T-helper 2 cell treated with Interferon-gamma antibody and Interleukin-4, amounts not matched to agents 100 ng/mL and 5 ng/mL, for 36 hours (primary cell): ENCODE results near the gene RTN4RL1. TPM values are rescaled to one million over a fixed set of nuclear protein-coding genes. Genes with fewer than 3 reads are reported as not detected.
"Not testable (repeated sequence)": the region's sequence is repeated elsewhere in the genome, so short reads cannot be mapped to it uniquely, and the experiment has no call there.

Source experiments
- intact Hi-C: fragments of 100-400 bp; cut with micrococcal nuclease; formaldehyde crosslinking; loops from one replicate; pipeline ENCODE4 v1.15.1; 2023
- total RNA-seq: library from RNA; stranded (reverse); gene quantifications from 2 replicates; pipeline ENCODE4 v1.2.3, GENCODE V29; 2022

Gene RTN4RL1
- total RNA-seq, 1 donor from 2014 or later: 0.61 TPM

DNA sequence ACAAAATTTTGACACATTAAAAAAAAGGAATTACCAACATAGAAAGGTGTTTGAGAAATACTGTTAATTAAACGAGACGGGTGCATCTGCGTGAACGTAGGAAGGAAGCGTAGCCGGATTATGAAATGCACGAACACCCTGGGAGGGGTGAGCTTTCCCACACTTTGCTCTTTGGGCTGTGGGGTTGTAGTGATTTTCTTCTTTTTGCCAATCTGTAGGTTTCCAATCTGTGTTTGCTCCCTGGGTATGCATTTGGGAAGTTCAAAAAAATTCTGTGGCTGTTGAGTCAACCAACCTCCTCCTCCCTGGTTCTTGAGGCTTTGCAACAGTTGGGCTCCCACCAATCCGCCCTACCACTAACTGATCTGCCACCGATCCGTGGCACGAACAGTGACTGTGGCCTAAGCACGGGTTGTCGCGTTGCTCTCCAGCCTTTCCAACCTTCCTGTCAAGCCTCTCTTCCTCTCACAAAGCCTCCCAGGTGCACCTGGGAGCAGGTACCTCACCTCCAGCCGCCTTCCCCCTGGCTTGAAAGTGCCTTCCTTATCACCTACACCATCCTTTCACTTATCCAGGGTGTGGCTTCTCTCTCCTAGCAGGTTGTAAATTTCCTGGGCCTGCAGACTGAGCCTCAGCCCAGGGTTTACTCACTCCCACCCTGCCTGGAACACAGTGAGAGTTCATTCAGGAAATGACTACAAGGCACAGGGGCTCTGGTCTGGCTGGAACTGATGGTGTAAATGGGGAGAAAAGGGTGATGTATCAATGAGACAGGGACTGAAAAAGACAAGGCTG is 16.6 kb downstream of the RTN4RL1 start:
- intact Hi-C loops: no loop called here

- intact Hi-C loops: no loop called here
These were observed 20.6 kb downstream of the RTN4RL1 start for GRCh38 chr17:2004435-2004952.

- intact Hi-C loops: no loop called here
These were observed 21.6 kb downstream of the RTN4RL1 start for GRCh38 chr17:2003525-2003924.

- intact Hi-C loops: no loop called here
These were observed 22.3 kb downstream of the RTN4RL1 start for GRCh38 chr17:2002767-2003329.

DNA sequence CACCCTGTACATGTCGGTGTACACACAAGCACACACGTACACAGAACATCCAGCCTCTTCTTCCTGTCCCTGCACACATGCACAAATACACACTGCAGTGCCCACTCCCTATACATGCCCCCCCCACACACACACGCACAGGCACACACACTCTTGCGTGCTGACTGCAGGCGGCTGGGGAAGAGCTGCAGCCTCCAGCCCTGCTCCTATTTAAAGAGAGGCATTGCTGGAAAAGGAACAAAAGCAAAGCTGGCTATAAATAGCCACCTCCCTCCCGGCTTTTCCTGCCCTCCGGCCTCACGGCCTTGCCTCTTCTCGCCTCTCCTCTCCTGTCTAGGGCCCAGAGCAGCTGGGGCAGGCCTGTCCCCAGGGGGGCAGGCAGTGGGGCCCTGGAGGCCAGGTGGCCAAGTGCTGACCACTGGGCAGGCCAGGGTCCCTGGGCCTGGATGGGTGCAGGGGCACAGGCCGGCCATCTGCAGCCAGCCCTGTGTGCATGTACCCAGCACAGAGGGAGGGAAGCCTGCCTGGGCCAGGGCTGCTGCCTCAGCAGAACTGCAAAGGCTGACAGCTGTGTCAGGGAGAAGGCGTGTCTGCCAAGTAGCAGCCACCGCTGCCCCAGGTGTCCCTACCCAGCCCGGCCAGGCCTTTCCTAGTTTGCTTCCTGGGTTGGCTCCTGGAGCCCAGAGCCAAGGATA is 25.4 kb downstream of the RTN4RL1 start:
- intact Hi-C loops: no loop called here

DNA sequence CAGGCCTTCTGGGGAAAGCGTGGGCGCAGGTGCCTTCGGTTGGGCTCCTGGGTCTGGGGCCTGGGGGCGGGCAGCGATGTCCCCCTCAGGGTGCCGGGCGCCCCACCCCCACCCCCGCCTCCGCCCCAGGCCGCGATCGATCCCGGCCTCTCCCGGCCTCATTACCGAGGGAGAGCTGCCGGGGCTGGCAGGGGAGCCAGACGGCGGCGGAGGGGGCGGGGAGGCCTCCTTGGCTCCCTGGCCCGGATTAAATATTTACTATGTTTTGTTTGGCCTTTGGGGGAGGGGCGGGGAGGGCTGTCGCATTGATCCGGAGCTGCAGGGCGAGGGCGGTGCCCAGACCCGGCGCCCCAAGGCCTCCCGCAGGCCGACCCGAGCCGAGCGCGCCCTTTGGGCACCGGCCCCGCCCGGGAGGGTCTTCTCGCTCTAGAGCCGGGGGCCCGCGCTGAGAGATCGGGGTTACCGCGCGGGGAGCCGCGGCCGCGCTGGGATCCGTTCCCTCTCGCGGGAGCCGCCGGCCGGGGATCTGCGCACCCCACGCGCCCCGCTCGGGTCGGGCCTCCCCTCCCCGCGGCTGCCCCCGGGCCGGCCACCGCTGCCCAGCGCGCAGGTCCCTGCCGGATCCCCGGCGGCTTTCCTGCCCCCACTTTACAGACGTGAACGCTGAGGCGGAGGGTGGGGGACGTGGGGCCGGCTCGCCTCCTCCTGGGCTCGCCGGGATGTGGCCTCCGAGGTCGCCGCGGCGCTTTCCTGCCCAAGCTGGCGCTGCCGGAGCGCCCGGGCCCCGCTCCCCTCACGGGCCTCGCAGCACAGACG is 27.0 kb downstream of the RTN4RL1 start:
- intact Hi-C loops: no loop called here

- intact Hi-C loops: no loop called here
These were observed 27.7 kb downstream of the RTN4RL1 start for GRCh38 chr17:1997289-1997926.

GRCh38 chr17:1996800-1997288 is 28.3 kb downstream of the RTN4RL1 start:
- intact Hi-C loops: no loop called here

DNA sequence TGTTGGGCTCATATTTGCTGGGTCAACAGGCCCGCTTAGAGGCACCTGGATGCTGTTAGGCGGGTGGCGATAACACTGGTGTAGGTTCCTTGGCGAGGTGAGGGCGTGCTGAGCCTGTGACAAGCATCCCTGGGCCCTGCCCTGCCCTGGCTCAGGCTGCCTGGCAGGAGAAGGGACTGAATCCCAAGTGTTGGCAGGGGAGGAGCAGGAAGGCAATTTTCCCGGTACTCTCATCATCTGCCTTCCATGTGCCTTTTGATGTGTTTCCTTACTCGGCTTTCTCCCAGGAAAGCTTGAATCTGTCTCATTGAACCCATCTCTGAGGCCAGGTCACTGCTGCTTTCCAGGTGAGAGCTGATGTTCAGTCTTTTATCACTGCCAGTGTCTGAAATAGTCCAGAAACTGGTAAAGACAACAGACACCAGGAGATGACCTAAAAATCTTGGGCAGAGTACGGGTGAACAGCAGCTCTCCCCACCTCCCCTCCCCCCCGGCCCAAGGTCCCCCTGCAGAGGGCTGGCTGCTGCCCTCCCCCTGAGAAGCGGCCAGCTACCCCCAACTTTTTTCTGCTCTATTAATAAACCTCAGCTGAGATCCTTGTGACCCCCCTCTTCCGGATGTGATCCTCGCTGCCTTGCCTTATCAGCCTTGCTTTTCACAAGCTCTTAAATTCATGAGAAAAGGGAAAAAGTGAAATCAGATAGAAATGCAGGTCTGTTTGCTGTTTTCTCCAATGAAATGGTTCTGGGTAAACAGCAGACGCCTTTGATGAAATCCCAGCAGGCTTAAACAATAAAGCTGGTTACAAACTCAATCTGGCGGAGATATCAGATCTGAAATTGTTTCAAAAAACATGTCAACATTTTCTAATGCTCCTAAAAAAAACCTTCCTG is 29.0 kb downstream of the RTN4RL1 start:
- intact Hi-C loops: no loop called here

GRCh38 chr17:1995321-1995892 is 29.7 kb downstream of the RTN4RL1 start:
- intact Hi-C loops: no loop called here

GRCh38 chr17:1994707-1995106 is 30.4 kb downstream of the RTN4RL1 start:
- intact Hi-C loops: no loop called here

DNA sequence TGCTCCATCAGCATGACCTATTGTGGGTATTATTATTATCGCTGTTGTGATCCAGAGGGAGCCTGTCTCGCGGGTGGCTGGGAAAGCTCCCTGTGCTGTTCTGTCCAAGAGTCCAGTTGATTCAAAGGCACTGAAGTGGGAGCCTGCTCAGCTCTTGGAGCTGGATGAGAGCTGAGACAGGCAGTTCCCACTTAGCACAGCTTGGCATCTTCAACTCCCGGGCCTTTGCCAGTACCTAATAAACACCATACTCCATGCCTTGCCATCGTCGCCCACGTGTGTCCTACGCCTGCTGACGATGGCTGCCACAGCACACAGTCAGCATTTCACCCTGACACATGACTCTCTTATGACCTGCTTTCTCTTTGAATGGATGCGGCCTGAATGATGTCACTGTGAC is 32.6 kb downstream of the RTN4RL1 start:
- intact Hi-C loops: no loop called here

GRCh38 chr17:1989135-1989534 is 36.0 kb downstream of the RTN4RL1 start:
- intact Hi-C loops: no loop called here

DNA sequence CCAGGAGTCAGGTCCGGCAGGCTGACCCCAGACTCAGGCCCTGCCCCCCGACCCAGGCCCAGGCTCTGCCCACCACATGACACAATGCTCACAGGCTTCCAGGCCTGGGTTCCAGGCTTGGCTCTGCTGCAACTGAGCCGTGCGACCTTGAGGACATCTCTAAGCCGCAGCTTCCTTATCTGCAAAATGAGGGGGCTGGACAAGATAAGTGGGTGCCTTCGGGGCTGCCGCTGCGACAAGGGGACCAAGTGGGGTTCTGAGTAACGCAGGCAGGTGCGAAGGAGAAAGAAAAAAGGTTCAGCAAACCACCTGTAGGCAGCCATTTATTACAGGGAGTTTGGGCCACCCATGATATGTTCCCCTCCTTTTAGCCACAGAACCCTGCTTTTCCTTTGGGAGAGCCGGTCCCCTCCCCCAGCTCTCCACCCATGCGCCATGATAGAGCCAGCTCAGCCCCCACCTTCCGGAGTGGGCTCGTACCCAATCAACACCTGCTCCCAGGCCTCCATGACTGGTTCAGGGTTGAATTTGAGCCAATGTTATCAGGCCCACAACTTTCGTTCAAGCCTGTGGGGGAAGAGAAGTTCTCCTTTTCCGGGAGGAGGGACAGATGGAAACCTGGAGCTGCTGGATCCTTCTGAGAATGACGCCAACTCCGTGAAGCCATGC is 38.2 kb downstream of the RTN4RL1 start:
- intact Hi-C loops: no loop called here

DNA sequence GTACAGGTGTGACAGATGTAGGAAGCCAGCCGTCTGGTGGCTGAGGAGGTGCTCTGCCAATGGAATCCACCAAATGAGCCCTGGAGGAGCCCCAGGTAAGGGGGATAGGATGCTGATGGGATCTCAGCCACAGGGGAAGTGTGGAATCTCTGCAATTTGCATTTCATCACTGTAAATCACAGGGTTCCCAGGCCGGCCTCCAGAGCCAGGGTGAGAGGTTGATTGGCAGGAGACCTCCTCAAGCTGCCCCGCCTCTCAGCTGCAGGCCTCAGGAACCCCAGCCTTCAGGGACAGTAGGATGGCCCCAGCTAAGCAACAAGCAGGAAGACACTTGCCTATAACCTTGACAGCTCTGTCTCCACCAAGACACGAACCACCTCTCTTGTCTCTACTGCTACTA is 39.4 kb downstream of the RTN4RL1 start:
- intact Hi-C loops: no loop called here

DNA sequence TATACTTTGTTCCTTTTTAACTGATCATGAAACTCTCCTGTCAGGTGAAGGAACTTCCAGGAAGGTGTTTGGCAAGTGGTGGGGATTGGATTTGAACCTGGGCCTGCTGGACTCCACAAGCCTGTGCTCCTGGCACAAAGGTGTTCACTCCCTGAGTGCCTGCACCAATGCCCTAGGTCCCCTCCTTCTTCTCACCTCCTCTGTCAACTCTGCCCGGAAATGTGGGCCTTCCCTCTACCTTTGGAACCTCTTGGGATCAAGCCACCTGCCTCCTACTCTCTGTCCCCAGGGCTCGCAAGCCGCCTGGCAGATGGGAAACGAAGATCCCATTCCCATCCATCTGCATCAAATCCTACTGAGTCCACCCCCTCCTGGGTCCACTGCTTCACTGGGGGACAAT is 40.0 kb downstream of the RTN4RL1 start:
- intact Hi-C loops: no loop called here

DNA sequence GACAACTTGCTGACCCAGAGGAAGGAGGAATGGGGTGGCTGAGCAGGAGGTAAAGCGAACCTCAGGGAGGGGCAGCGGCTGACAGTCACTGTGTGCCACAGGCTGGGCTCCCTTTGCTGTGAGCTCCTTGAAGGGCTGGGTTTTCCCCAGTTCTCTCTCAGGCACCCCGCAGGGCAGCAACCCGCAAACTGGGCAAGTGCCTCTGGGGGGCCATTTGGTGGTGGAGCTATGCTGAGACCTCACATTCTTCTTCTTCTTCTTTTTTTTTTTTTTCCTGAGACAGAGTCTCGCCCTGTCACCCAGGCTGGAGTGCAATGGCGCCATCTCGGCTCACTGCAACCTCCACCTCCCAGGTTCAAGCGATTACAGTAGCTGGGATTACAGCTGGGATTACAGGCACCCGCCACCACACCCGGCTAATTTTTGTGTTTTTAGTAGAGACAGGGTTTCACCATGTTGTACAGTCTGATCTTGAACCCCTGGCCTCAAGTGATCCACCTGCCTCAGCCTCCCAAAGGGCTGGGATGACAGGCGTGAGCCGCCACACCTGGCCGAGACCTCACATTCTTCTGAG is 42.3 kb downstream of the RTN4RL1 start:
- intact Hi-C loops: not testable (repeated sequence)

DNA sequence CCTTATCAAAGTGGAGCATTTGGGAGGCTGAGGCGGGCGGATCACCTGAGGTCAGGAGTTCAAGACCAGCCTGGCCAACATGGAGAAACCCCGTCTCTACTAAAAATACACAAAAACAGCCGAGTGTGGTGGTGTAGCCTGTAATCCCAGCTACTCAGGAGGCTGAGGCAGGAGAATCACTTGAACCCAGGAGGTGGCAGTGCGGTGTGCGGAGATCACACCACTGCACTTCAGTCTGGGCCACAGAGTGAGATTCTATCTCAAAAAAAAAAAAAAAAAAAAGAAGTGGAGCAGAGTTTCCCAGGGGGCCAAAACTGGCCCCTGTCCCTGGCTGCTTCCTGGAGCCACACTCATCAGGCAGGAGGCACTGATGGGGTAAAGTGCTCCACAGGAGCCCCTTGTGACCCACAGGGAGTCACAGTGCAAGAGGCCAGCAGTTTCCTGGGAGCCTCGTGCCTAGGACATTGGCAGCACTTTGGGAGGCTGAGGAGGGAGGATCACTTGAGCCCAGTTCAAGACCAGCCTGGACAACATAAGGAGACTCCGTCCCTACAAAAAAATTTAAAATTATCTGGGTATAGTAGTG is 44.4 kb downstream of the RTN4RL1 start:
- intact Hi-C loops: no loop called here
